ENCODE measurements around the gene FOXL2NB. TPM values are rescaled to one million over a fixed set of nuclear protein-coding genes. Genes with fewer than 3 reads are reported as not detected.

Gene FOXL2NB
- total RNA-seq, 1 donor from 2014 or later = not detected

- intact Hi-C loops (cut with micrococcal nuclease) = loop anchor here (1.0 to 5.0 kb wide), 3 partner anchors 9 to 1178 kb away; no protein-coding TSS in a partner anchor
These were observed 1.9 kb upstream of the FOXL2NB start for GRCh38 chr3:138944929-138945708.

- intact Hi-C loops (cut with micrococcal nuclease) = loop anchor here (5.0 kb wide), 2 partner anchors 256 to 1179 kb away; no protein-coding TSS in a partner anchor
These were observed 1.0 kb upstream of the FOXL2NB start for GRCh38 chr3:138945709-138946662.

GRCh38 chr3:138947495-138948121 is 591 bp downstream of the FOXL2NB start:
- intact Hi-C loops (cut with micrococcal nuclease) = loop anchor here (5.0 kb wide), 2 partner anchors 255 to 1180 kb away; no protein-coding TSS in a partner anchor

GRCh38 chr3:138948371-138949001 is 1.5 kb downstream of the FOXL2NB start:
- intact Hi-C loops (cut with micrococcal nuclease) = loop anchor here (5.0 kb wide), 2 partner anchors 254 to 1181 kb away; no protein-coding TSS in a partner anchor

- intact Hi-C loops (cut with micrococcal nuclease) = loop anchor here (5.0 kb wide), 2 partner anchors 253 to 1182 kb away; no protein-coding TSS in a partner anchor
These were observed 2.0 kb downstream of the FOXL2NB start for GRCh38 chr3:138949002-138949418.

- intact Hi-C loops (cut with micrococcal nuclease) = loop anchor here (2.0 to 5.0 kb wide), 3 partner anchors 13 to 1182 kb away; no protein-coding TSS in a partner anchor
These were observed 2.5 kb downstream of the FOXL2NB start for GRCh38 chr3:138949445-138950005.

- intact Hi-C loops (cut with micrococcal nuclease) = loop anchor here (2.0 kb wide), 1 partner anchor 13 kb away; no protein-coding TSS in a partner anchor
These were observed 3.1 kb downstream of the FOXL2NB start for GRCh38 chr3:138950006-138950644.

- intact Hi-C loops (cut with micrococcal nuclease) = loop anchor here (2.0 kb wide), 1 partner anchor 14 kb away; no protein-coding TSS in a partner anchor
These were observed 3.7 kb downstream of the FOXL2NB start for GRCh38 chr3:138950701-138951100.

GRCh38 chr3:138960417-138960852 is 13.4 kb downstream of the FOXL2NB start:
- intact Hi-C loops (cut with micrococcal nuclease) = no loop called here

GRCh38 chr3:138962854-138963560 is 16.0 kb downstream of the FOXL2NB start:
- intact Hi-C loops (cut with micrococcal nuclease) = no loop called here

GRCh38 chr3:138964264-138964663 is 17.2 kb downstream of the FOXL2NB start:
- intact Hi-C loops (cut with micrococcal nuclease) = no loop called here

- intact Hi-C loops (cut with micrococcal nuclease) = no loop called here
These were observed 17.9 kb downstream of the FOXL2NB start for GRCh38 chr3:138964923-138965322.

GRCh38 chr3:138971766-138972320 is 24.8 kb downstream of the FOXL2NB start:
- intact Hi-C loops (cut with micrococcal nuclease) = no loop called here

- intact Hi-C loops (cut with micrococcal nuclease) = no loop called here
These were observed 25.9 kb downstream of the FOXL2NB start for GRCh38 chr3:138972941-138973340.

- intact Hi-C loops (cut with micrococcal nuclease) = no loop called here
These were observed 27.4 kb downstream of the FOXL2NB start for GRCh38 chr3:138974462-138974861.

- intact Hi-C loops (cut with micrococcal nuclease) = no loop called here
These were observed 28.3 kb downstream of the FOXL2NB start for GRCh38 chr3:138975351-138975750.

GRCh38 chr3:138976047-138976446 is 29.0 kb downstream of the FOXL2NB start:
- intact Hi-C loops (cut with micrococcal nuclease) = no loop called here

- intact Hi-C loops (cut with micrococcal nuclease) = no loop called here
These were observed 37.8 kb downstream of the FOXL2NB start for GRCh38 chr3:138984816-138985215.

GRCh38 chr3:138985932-138986331 is 38.9 kb downstream of the FOXL2NB start:
- intact Hi-C loops (cut with micrococcal nuclease) = no loop called here

Measured in T-helper 1 cell treated with Interleukin-12 subunit alpha and Interleukin-12 subunit beta and Interleukin-4 antibody, amounts not matched to agents 30 ng/mL and 1 ng/mL, for 36 hours (primary cell).